H9 (cell line): ENCODE measurements around the gene ST6GAL1. TPM values are rescaled to one million over a fixed set of nuclear protein-coding genes. Genes with fewer than 3 reads are reported as not detected.
A peak's percentile ranks its signal among the peaks of the same experiment; 100 is the strongest.

Source experiments
- DNase-seq: peaks from one replicate; pipeline ENCODE4 v3.0.0-alpha.2; 2017
- H2AFZ ChIP-seq: one replicate; pipeline ENCODE4 v1.6.1; 2013; ENCODE audit warnings: mild to moderate bottlenecking, low read length, control low read depth, moderate library complexity
- H2AK5ac ChIP-seq: 2 replicates; pipeline ENCODE4 v1.6.1; 2013; ENCODE audit warnings: low read length, control low read depth, mixed read lengths; ENCODE audit not compliant: insufficient read length
- H2BK120ac ChIP-seq: one replicate; pipeline ENCODE4 v1.6.1; 2013; ENCODE audit warnings: low read depth, mild to moderate bottlenecking, low read length, control low read depth, inconsistent platforms; ENCODE audit not compliant: poor library complexity, severe bottlenecking
- H2BK12ac ChIP-seq: 2 replicates; pipeline ENCODE4 v1.6.1; 2013; ENCODE audit warnings: low read length, control low read depth, mixed read lengths, low read depth; ENCODE audit not compliant: insufficient read length
- H2BK15ac ChIP-seq: 2 replicates; pipeline ENCODE4 v1.6.1; 2013; ENCODE audit warnings: low read depth, low read length, control low read depth
- H2BK20ac ChIP-seq: one replicate; pipeline ENCODE4 v1.6.1; 2013; ENCODE audit warnings: low read depth, mild to moderate bottlenecking, low read length, control low read depth, inconsistent platforms; ENCODE audit not compliant: poor library complexity, severe bottlenecking
- H2BK5ac ChIP-seq: 2 replicates; pipeline ENCODE4 v1.6.1; 2013; ENCODE audit warnings: low read length, control low read depth, mixed read lengths; ENCODE audit not compliant: insufficient read length
- H3K14ac ChIP-seq: 2 replicates; pipeline ENCODE4 v1.6.1; 2013; ENCODE audit warnings: low read length, control low read depth; ENCODE audit not compliant: insufficient read depth
- H3K18ac ChIP-seq: 2 replicates; pipeline ENCODE4 v1.6.1; 2013; ENCODE audit warnings: low read depth, mild to moderate bottlenecking, mixed read lengths, low read length, control low read depth; ENCODE audit not compliant: insufficient read length
- H3K23ac ChIP-seq: 2 replicates; pipeline ENCODE4 v1.6.1; 2013; ENCODE audit warnings: low read length, control low read depth, mixed read lengths, low read depth; ENCODE audit not compliant: insufficient read length
- H3K23me2 ChIP-seq: 2 replicates; pipeline ENCODE4 v1.6.1; 2013; ENCODE audit warnings: low read depth, mild to moderate bottlenecking, mixed read lengths, low read length, control low read depth; ENCODE audit not compliant: insufficient read length, poor library complexity, severe bottlenecking
- H3K27ac ChIP-seq: 2 replicates; pipeline ENCODE4 v1.5.1; 2013; ENCODE audit warnings: low read length, control low read depth, mixed read lengths, low read depth; ENCODE audit not compliant: insufficient read length
- H3K27me3 ChIP-seq: 2 replicates; pipeline ENCODE4 v1.6.1; 2013; ENCODE audit warnings: low read length, control low read depth, inconsistent platforms; ENCODE audit not compliant: insufficient read depth
- H3K4ac ChIP-seq: 2 replicates; pipeline ENCODE4 v1.6.1; 2013; ENCODE audit warnings: low read depth, mild to moderate bottlenecking, control low read depth, inconsistent platforms, low read length, moderate library complexity
- H3K4me1 ChIP-seq: 2 replicates; pipeline ENCODE4 v1.6.1; 2013; ENCODE audit warnings: low read length, control low read depth, inconsistent platforms; ENCODE audit not compliant: insufficient read depth
- H3K4me2 ChIP-seq: 2 replicates; pipeline ENCODE4 v1.6.1; 2013; ENCODE audit warnings: low read length, control low read depth, mixed read lengths; ENCODE audit not compliant: insufficient read length, insufficient read depth
- H3K56ac ChIP-seq: 2 replicates; pipeline ENCODE4 v1.6.1; 2013; ENCODE audit warnings: low read depth, mild to moderate bottlenecking, mixed read lengths, low read length, control low read depth; ENCODE audit not compliant: insufficient read length
- H3K79me1 ChIP-seq: 2 replicates; pipeline ENCODE4 v1.6.1; 2013; ENCODE audit warnings: low read depth, mild to moderate bottlenecking, moderate library complexity, low read length, control low read depth, inconsistent platforms; ENCODE audit not compliant: insufficient read depth, poor library complexity, severe bottlenecking
- H3K79me2 ChIP-seq: 2 replicates; pipeline ENCODE4 v1.6.1; 2013; ENCODE audit warnings: low read length, control low read depth, inconsistent platforms; ENCODE audit not compliant: insufficient read depth
- H3K9ac ChIP-seq: 2 replicates; pipeline ENCODE4 v1.6.1; 2013; ENCODE audit warnings: low read length, control low read depth, mixed read lengths; ENCODE audit not compliant: insufficient read length; ENCODE audit errors: extremely low read depth
- H3K9me3 ChIP-seq: one replicate; pipeline ENCODE4 v1.6.1; 2013; ENCODE audit warnings: low read depth, low read length, inconsistent platforms; ENCODE audit not compliant: control insufficient read depth
- H3T11ph ChIP-seq: one replicate; pipeline ENCODE4 v1.6.1; 2013; ENCODE audit warnings: mild to moderate bottlenecking, low read length, control low read depth, inconsistent platforms
- H4K20me1 ChIP-seq: one replicate; pipeline ENCODE4 v1.6.1; 2013; ENCODE audit not compliant: control insufficient read depth, insufficient read length, insufficient read depth
- H4K5ac ChIP-seq: 2 replicates; pipeline ENCODE4 v1.6.1; 2013; ENCODE audit warnings: low read depth, mild to moderate bottlenecking, mixed read lengths, low read length, control low read depth; ENCODE audit not compliant: insufficient read length
- H4K8ac ChIP-seq: replicated peaks from 2 replicates; pipeline ENCODE4 v1.6.1; 2013; ENCODE audit warnings: low read length, control low read depth, mixed read lengths, low read depth; ENCODE audit not compliant: insufficient read length
- H4K91ac ChIP-seq: 2 replicates; pipeline ENCODE4 v1.6.1; 2013; ENCODE audit warnings: low read depth, mild to moderate bottlenecking, moderate library complexity, mixed read lengths, low read length, control low read depth; ENCODE audit not compliant: insufficient read length
- H3K27ac Mint-ChIP-seq, 3 experiments: 2 replicates in 2 of 3; 3 replicates in 1 of 3; pipeline ENCODE4 v1.8.0; 2020 to 2021; ENCODE audit warnings: mixed read lengths in 3 of 3, mild to moderate bottlenecking in 1 of 3, moderate library complexity in 1 of 3
- H3K27me3 Mint-ChIP-seq: 2 replicates; pipeline ENCODE4 v1.8.0; 2021; ENCODE audit warnings: low read depth, mild to moderate bottlenecking, moderate library complexity, mixed read lengths
- H3K36me3 Mint-ChIP-seq, 3 experiments: 2 replicates in 2 of 3; 3 replicates in 1 of 3; pipeline ENCODE4 v1.8.0; 2020 to 2021; ENCODE audit warnings: low read depth in 3 of 3, mixed read lengths in 3 of 3; ENCODE audit not compliant: insufficient read depth in 1 of 3
- H3K4me1 Mint-ChIP-seq, 2 experiments: 2 replicates each; pipeline ENCODE4 v1.8.0; 2020; ENCODE audit warnings: mixed read lengths in 2 of 2
- H3K4me3 Mint-ChIP-seq, 2 experiments: 2 replicates in 1 of 2; 3 replicates in 1 of 2; pipeline ENCODE4 v1.8.0; 2020 to 2021; ENCODE audit warnings: mild to moderate bottlenecking in 2 of 2, mixed read lengths in 2 of 2, moderate library complexity in 1 of 2
- H3K9me3 Mint-ChIP-seq, 2 experiments: 2 replicates in 1 of 2; 3 replicates in 1 of 2; pipeline ENCODE4 v1.8.0; 2020; ENCODE audit warnings: mild to moderate bottlenecking in 2 of 2, mixed read lengths in 2 of 2, moderate library complexity in 1 of 2
- WGBS: extraction: QIAGEN DNeasy Blood & Tissue Kit; methylation state at CpG from one replicate; pipeline ENCODE4 v1.1.7; 2013; ENCODE audit warnings: missing lambda C conversion rate, low lambda C conversion rate, mixed read lengths; ENCODE audit not compliant: insufficient read length; ENCODE audit errors: extremely low coverage; 5-methylcytosine and 5-hydroxymethylcytosine counted together
- total RNA-seq: library from RNA; stranded (reverse); gene quantifications from 2 replicates; pipeline ENCODE4 v1.2.1, GENCODE V29; 2021
- TF ChIP-seq, protein P1 (sequence below): fragments of 200-600 bp; sonication (generic); conservative IDR thresholded peaks from 3 replicates; pipeline ENCODE4 v1.8.0; 2021; ENCODE audit warnings: antibody characterized with exemption, mild to moderate bottlenecking

ST6GAL1 gene
- total RNA-seq, 1 experiment from 2014 or later = 139 TPM

DNA sequence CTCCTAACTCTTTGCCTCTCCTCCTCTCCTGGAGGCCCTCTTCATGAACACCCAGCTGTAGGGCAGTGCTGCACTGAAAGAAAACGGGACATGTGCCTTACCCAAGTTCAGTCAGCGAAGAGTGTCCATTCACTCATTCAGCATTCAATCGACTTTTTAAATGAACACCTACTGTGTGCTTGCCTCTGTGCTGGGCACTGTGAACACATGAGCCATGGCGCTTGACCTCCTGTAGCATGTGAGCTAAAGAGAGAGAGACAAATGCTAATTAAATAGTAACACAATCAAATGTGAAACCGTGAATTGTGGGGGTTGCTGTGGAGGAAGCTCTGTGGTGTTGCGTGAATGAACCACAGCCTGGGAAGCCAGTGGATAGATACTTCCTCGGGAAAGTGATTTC lies 43.4 kb downstream of the ST6GAL1 start:
- Histone ChIP-seq H2BK15ac (no peak overlapping the region), H3K56ac (no peak overlapping the region), H3K9ac (no peak overlapping the region), H2AK5ac (no peak overlapping the region), H2BK120ac (no peak overlapping the region), H3K4me2 (no peak overlapping the region), H2BK20ac (no peak overlapping the region), H3K23me2 (peaks cover 5% of the 10 kb centered on the region), H3K18ac (no peak overlapping the region), H4K20me1 (no peaks in the 10 kb centered on the region), H3K9me3 (no peaks in the 10 kb centered on the region), H3K79me1 (no peaks in the 10 kb centered on the region), H3K27ac (no peak overlapping the region), H3K14ac (no peak overlapping the region), H3K4ac (no peak overlapping the region), H2BK12ac (no peak overlapping the region), H2AFZ (no peak overlapping the region), H2BK5ac (no peak overlapping the region), H4K8ac (no peak overlapping the region), H3K79me2 (no peaks in the 10 kb centered on the region), H3K27me3 (no peaks in the 10 kb centered on the region), H3T11ph (no peak overlapping the region), H3K4me1 (peaks cover 11% of the 10 kb centered on the region), H4K5ac (no peak overlapping the region), H3K23ac (no peak overlapping the region), H4K91ac (no peak overlapping the region)
- no CpG with 5 or more reads among the region's 7 CpGs for WGBS
- TF ChIP-seq, protein P1, sequence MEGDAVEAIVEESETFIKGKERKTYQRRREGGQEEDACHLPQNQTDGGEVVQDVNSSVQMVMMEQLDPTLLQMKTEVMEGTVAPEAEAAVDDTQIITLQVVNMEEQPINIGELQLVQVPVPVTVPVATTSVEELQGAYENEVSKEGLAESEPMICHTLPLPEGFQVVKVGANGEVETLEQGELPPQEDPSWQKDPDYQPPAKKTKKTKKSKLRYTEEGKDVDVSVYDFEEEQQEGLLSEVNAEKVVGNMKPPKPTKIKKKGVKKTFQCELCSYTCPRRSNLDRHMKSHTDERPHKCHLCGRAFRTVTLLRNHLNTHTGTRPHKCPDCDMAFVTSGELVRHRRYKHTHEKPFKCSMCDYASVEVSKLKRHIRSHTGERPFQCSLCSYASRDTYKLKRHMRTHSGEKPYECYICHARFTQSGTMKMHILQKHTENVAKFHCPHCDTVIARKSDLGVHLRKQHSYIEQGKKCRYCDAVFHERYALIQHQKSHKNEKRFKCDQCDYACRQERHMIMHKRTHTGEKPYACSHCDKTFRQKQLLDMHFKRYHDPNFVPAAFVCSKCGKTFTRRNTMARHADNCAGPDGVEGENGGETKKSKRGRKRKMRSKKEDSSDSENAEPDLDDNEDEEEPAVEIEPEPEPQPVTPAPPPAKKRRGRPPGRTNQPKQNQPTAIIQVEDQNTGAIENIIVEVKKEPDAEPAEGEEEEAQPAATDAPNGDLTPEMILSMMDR = no peak
- Mint-ChIP-seq H3K36me3 (peaks cover 56 to 90% (median 84%) of the 10 kb centered on the region in 3 experiments), H3K4me3 (no peak overlapping the region), H3K27ac (peak overlapping the region in 1 of 3 experiments; percentile 55; a peak in 1 of 7 replicates), H3K4me1 (peaks cover 25 to 26% of the 10 kb centered on the region in 2 experiments), H3K9me3 (no peaks in the 10 kb centered on the region), H3K27me3 (no peaks in the 10 kb centered on the region)
- no peak for DNase-seq
